HepG2 (cell line): ENCODE results near the gene WFDC12. TPM values are rescaled to one million over a fixed set of nuclear protein-coding genes. Genes with fewer than 3 reads are reported as not detected.

Experiments
- ARHGAP35 ChIP-seq: sonication (generic); formaldehyde crosslinking; IDR thresholded peaks from 2 replicates; pipeline ENCODE4 v1.9.0; 2022; ENCODE audit warnings: mild to moderate bottlenecking, inconsistent platforms, moderate library complexity, missing genetic modification reagents, borderline replicate concordance
- CEBPB ChIP-seq: IDR thresholded peaks from 2 replicates; pipeline ENCODE4 v1.6.1; 2011; ENCODE audit warnings: low read depth, low read length, improper control_type of control experiment, borderline replicate concordance
- DR1 ChIP-seq: sonication (generic); formaldehyde crosslinking; IDR thresholded peaks from 2 replicates; pipeline ENCODE4 v1.8.0; 2021; ENCODE audit warnings: mild to moderate bottlenecking, missing genetic modification reagents, inconsistent platforms
- ERF ChIP-seq: IDR thresholded peaks from 2 replicates; pipeline ENCODE4 v1.6.1; 2018; ENCODE audit warnings: missing biosample characterization, missing genetic modification reagents
- NFKB2 ChIP-seq: sonication (generic); formaldehyde crosslinking; IDR thresholded peaks from 2 replicates; pipeline ENCODE4 v1.4.0; 2020; ENCODE audit warnings: missing genetic modification reagents, borderline replicate concordance
- SOX13 ChIP-seq, 3 experiments: fragments of 450-650 bp in 1 of 3; sonication (generic) in 1 of 3; formaldehyde crosslinking in 1 of 3; IDR thresholded peaks in 2 of 3; conservative IDR thresholded peaks in 1 of 3; 2 replicates each; pipeline versions ENCODE4 v1.5.0 to v1.6.1; 2016 to 2020; ENCODE audit warnings: antibody characterized with exemption in 1 of 3, mild to moderate bottlenecking in 1 of 3, missing compliant biosample characterization in 1 of 3, missing genetic modification reagents in 1 of 3, moderate library complexity in 1 of 3
- ZNF350 ChIP-seq: sonication (generic); formaldehyde crosslinking; IDR thresholded peaks from 2 replicates; pipeline ENCODE4 v1.4.0; 2020; ENCODE audit warnings: mild to moderate bottlenecking, low read depth, missing genetic modification reagents, borderline replicate concordance
- ZNF646 ChIP-seq: sonication (generic); formaldehyde crosslinking; IDR thresholded peaks from 2 replicates; pipeline ENCODE4 v1.9.0; 2021; ENCODE audit warnings: mild to moderate bottlenecking, missing genetic modification reagents
- polyA plus RNA-seq, 8 experiments: library from polyadenylated mRNA; depleted of rRNA in 3 of 8; stranded (reverse) in 7 of 8; unstranded in 1 of 8; fragments of >200 nt; fragmentation: Illumina TruSeq in 4 of 8; extraction: Trizol in 4 of 8; gene quantifications; 2 replicates each; pipeline versions ENCODE4 v1.2.1 to v1.2.3, GENCODE V29; 2011 to 2016; ENCODE audit warnings: low read depth in 4 of 8, missing spikeins in 1 of 8, mixed read lengths in 1 of 8; ENCODE audit not compliant: insufficient read depth in 1 of 8
- total RNA-seq, 5 experiments: library from RNA; depleted of rRNA; stranded (reverse); fragments of >200 nt; fragmentation: Illumina TruSeq; extraction: Trizol; gene quantifications; 2 replicates each; pipeline ENCODE4 v1.2.3, GENCODE V29; 2016; ENCODE audit warnings: low read depth in 1 of 5

WFDC12 gene
- total and polyA plus RNA-seq, 2 of the 13 experiments (the other 11 are each of a cell fraction or from before 2014, with no cell fraction given) = not detected

GRCh38 chr20:45101333-45101850 lies 22.9 kb downstream of the WFDC12 start (continued):
- TF ChIP-seq ZNF350 (CRISPR knock-in tag) = 0 out of 2 replicates have a peak, but pooled peaks have one; percentile 13
- TF ChIP-seq ERF (CRISPR knock-in tag) = 0 out of 2 replicates have a peak, but pooled peaks have one; percentile 6
- no peak for TF ChIP-seq NFKB2 (CRISPR knock-in tag)
- TF ChIP-seq ZNF646 (CRISPR knock-in tag) = no peak
- no peak for TF ChIP-seq SOX13 (IDR thresholded peaks at IDR 0.05)
- TF ChIP-seq SOX13 (CRISPR knock-in tag; conservative IDR thresholded peaks at IDR 0.05 in 1 of 2, IDR thresholded peaks at IDR 0.05 in 1 of 2) = no peak
- no peak for TF ChIP-seq ARHGAP35 (CRISPR knock-in tag)
- TF ChIP-seq CEBPB = 0 out of 2 replicates have a peak, but pooled peaks have one; percentile 51
- TF ChIP-seq DR1 (CRISPR knock-in tag) = no peak
- TF ChIP-seq, all 625 proteins: peak for 6
